ENCODE data around the gene TAS1R3. TPM values are rescaled to one million over a fixed set of nuclear protein-coding genes. Genes with fewer than 3 reads are reported as not detected.
A peak's percentile ranks its signal among the peaks of the same experiment; 100 is the strongest.

TAS1R3 gene
- total RNA-seq, 1 experiment from 2014 or later, result 0.28 TPM

GRCh38 chr1:1334835-1335234 is 3.8 kb downstream of the TAS1R3 start:
- Histone ChIP-seq H2BK12ac (ENCODE audit: insufficient read length, low read depth, low read length) (no peak overlapping the region), H3T11ph (ENCODE audit: low read length) (no peak overlapping the region), H3K4ac (ENCODE audit: low read depth, low read length) (no peak overlapping the region), H3K23ac (ENCODE audit: insufficient read length, low read depth, low read length) (no peak overlapping the region), H3K79me1 (ENCODE audit: insufficient read depth, low read depth, low read length, poor library complexity, severe bottlenecking) (no peaks in the 10 kb centered on the region), H4K20me1 (ENCODE audit: control insufficient read depth, insufficient read depth, insufficient read length) (no peaks in the 10 kb centered on the region), H3K23me2 (ENCODE audit: insufficient read length, low read depth, low read length, poor library complexity, severe bottlenecking) (no peaks in the 10 kb centered on the region), H2AFZ (ENCODE audit: low read length) (no peak overlapping the region), H2BK120ac (ENCODE audit: low read depth, low read length, poor library complexity, severe bottlenecking) (no peak overlapping the region), H2BK5ac (ENCODE audit: insufficient read length, low read length) (no peak overlapping the region), H3K79me2 (ENCODE audit: insufficient read depth, low read length) (no peaks in the 10 kb centered on the region), H3K56ac (ENCODE audit: insufficient read length, low read depth, low read length) (no peak overlapping the region), H2BK20ac (ENCODE audit: low read depth, low read length, poor library complexity, severe bottlenecking) (no peak overlapping the region), H2AK5ac (ENCODE audit: insufficient read length, low read length) (no peak overlapping the region), H3K18ac (ENCODE audit: insufficient read length, low read depth, low read length) (no peak overlapping the region), H3K27me3 (ENCODE audit: insufficient read depth, low read length) (no peaks in the 10 kb centered on the region), H3K9me3 (ENCODE audit: control insufficient read depth, low read depth, low read length) (no peaks in the 10 kb centered on the region), H3K4me1 (ENCODE audit: insufficient read depth, low read length) (no peaks in the 10 kb centered on the region), H3K9ac (ENCODE audit: extremely low read depth, insufficient read length, low read length) (no peak overlapping the region), H3K4me2 (ENCODE audit: insufficient read depth, insufficient read length, low read length) (no peak overlapping the region), H4K5ac (ENCODE audit: insufficient read length, low read depth, low read length) (no peak overlapping the region), H4K8ac (replicated peaks; ENCODE audit: insufficient read length, low read depth, low read length) (no peak overlapping the region), H4K91ac (ENCODE audit: insufficient read length, low read depth, low read length) (no peak overlapping the region), H3K27ac (ENCODE audit: insufficient read length, low read depth, low read length) (no peak overlapping the region), H2BK15ac (ENCODE audit: low read depth, low read length) (no peak overlapping the region), H3K14ac (ENCODE audit: insufficient read depth, low read length) (no peak overlapping the region)
- H3K36me3 Mint-ChIP-seq (ENCODE audit: insufficient read depth in 1 of 3, low read depth in 3 of 3), result peaks cover under 1 to 15% (median 7%) of the 10 kb centered on the region in 3 experiments; a peak in 4 of 7 replicates
- H3K27ac Mint-ChIP-seq, result no peak overlapping the region
- WGBS (ENCODE audit: extremely low coverage, insufficient read length, low lambda C conversion rate), result no CpG with 5 or more reads among the region's 11 CpGs
- no peaks in the 10 kb centered on the region for H3K27me3 Mint-ChIP-seq (ENCODE audit: low read depth)
- no peak overlapping the region for H3K4me3 Mint-ChIP-seq
- H3K9me3 Mint-ChIP-seq, result no peaks in the 10 kb centered on the region
- peak; percentile 82 for DNase-seq
- no peaks in the 10 kb centered on the region for H3K4me1 Mint-ChIP-seq
- TF ChIP-seq CTCF (conservative IDR thresholded peaks at IDR 0.05), result no peak
